Ramos (cell line): Measurements from ENCODE around the gene CSNK2B.
"Not testable (repeated sequence)": the region's sequence is repeated elsewhere in the genome, so short reads cannot be mapped to it uniquely, and the experiment has no call there.

Source experiments
- in situ Hi-C: fragments of 300-500 bp; cut with MboI; formaldehyde crosslinking; loops from one replicate; pipeline ENCODE4 v1.14.3; 2022; ENCODE audit warnings: low sequenced_read_pairs; ENCODE audit not compliant: unreplicated experiment

CSNK2B gene

GRCh38 chr6:31687860-31688693 lies 22.2 kb downstream of the CSNK2B start:
- in situ Hi-C loops, result no loop called here

DNA sequence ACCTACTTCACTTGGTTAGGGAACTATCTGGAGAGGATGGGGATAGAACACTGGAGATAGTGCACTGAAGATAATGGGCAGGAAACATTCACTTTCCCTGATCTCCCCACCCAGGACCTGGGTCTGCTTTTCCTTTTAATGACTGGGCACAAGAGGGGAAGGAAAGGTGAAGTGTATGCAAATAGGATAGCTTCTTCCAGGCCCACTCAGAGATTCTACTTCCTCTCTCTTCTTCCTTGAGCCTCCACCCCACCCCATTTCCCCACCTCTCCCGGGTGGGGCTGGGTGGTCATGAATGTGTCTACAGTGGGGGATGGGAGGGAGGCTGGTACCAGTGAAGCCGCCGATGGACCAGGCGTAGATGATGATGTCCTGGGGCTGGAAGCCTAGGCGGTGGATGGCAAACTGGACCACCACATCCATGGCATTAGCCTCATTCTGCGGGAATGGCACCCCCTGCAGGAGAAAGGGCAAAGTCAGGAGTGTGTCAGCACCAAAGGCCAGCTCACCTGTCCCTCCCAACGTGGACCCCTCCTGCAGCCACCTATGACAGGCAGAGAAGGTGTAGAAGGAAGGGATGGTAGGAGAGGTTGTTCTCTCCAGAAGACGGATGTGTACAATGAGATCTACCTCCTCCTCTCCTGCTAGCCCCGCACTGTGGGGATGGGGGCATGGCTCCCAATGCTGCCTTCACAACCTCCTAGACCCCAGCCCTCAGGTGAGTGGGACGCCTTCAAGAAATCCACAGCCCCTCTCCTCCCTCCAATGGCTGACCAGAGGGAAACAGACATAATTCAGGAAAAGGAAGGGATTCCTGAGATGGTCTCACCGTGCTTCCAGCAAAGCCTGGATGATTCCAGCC lies 23.6 kb downstream of the CSNK2B start:
- in situ Hi-C loops, result no loop called here

- in situ Hi-C loops, result no loop called here
These were observed 24.6 kb downstream of the CSNK2B start for GRCh38 chr6:31690231-31691077.

DNA sequence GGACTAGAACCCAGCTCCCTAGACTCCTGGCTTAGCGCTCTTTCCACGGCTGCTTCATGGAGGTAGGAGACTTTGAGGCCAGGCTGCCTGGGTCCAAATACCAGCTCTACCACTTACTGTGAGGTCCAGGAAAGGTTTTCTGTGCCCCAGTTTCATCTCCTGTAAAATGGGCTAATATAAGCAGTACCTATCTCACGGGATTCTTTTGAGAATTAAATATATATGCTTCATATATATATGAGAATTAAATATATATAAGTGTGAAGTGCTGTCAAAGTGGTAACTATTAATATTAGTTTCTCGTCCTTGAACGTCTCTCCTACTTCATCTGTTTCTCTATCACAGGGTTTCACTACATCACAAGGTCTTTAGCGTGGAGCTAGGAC lies 25.2 kb downstream of the CSNK2B start:
- in situ Hi-C loops, result no loop called here

GRCh38 chr6:31691564-31692108 lies 25.8 kb downstream of the CSNK2B start:
- in situ Hi-C loops, result no loop called here

- in situ Hi-C loops, result no loop called here
These were observed 26.5 kb downstream of the CSNK2B start for GRCh38 chr6:31692353-31692752.

GRCh38 chr6:31692886-31693285 lies 27.0 kb downstream of the CSNK2B start:
- in situ Hi-C loops, result no loop called here

DNA sequence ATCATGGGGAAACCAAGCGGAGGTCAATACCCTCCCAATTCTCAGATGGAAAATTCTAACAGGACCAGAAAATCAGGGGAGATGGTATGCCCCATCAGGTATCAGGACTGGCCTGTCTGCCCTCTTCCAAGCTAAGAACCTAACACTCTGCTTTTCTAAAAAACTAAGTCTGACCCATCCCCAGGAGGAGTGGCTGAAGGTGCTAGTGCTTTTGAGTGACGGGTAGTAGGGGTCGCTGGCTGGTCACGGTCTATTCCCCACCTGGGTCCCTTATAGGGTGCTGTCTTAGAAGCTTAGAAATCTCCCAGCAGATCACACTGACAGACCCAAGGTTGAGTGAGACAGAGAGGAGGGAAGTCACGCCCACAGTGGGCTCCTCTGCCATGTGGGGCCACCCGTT lies 27.7 kb downstream of the CSNK2B start:
- in situ Hi-C loops, result no loop called here

DNA sequence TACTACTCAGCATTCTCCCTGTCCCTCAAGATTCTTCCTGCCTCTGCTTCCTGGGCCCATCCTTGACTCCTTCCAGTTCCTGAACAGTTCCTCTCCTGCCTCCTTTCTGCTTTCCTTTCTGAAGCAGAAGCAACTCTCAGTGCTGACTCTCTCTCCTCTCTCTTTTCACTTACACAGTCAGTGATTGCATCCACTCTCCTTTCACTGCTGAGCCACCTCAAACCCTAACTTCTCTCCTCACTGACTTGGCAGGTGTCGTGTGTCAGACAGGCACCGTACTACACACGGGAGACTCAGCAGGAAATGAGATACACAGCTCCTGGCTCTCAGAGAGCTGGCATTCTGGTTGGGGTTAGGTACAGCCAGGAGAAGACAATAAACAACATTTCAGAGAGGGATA lies 31.7 kb downstream of the CSNK2B start:
- in situ Hi-C loops, result no loop called here

DNA sequence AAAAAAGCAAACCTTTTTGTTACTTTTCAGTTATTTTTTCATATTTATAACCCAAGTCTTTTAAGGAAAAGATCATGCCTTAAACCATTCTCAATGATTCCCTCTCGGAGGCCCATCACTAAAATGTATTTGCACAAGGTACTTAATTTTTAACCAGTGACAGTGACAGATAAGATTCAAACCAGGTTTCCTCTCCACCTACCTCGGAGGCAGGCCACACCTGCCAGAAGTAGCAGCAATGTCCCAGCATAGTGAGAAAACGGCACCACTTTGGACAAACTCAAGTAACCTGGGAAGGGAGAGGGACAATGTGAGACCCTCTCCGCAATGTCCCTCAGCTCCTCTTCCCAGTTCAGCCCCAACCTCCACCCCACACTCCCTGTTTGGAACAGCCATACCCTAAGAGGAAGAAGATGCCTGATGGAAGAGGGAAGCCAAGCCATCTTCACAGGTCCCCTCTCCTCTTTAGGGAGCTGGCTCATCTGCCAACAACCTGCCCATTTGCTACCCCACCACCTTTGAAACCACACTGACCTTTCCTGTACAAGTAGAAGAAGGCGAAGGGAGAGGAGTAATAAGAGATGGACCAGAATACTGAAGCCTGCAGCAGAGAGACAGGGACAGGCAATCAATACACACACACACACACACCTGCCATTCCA lies 35.0 kb downstream of the CSNK2B start:
- in situ Hi-C loops, result no loop called here

DNA sequence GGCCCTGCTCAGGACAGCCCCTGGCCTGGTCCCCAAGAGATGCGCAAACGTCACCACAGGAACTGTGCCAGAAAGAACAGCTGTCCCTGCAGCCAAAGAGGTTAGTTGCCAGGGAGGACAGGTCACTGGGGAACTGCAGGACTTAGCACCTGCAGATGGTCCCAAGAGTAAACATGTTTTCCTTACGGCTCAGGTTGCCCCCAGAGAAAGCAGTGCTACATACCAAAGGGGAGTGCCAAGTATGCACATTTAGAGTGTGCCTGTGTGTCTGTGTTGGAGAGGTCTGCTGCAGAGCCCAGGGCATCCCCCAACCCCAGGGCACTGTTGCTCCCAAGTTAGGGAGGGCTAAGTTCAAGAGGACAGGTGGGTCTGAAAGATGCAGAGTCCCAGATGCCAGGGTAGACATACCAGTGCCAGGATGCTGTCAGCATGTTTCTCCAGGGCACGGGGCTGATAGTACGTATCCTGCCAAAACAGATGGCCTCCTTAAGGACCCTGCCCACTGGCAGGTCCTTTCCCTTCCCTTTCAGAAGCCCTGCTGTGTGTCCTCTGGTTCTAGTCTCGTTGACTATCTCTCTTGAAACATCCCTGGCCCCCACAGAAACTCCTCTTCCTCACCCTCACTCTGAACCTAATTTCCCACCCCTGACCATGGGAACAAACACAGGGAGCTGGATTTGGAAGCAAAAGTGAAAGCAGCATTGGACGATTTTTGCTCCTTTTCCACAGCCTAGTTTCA lies 36.0 kb downstream of the CSNK2B start:
- in situ Hi-C loops, result no loop called here

GRCh38 chr6:31702405-31702818 lies 36.5 kb downstream of the CSNK2B start:
- in situ Hi-C loops, result no loop called here

DNA sequence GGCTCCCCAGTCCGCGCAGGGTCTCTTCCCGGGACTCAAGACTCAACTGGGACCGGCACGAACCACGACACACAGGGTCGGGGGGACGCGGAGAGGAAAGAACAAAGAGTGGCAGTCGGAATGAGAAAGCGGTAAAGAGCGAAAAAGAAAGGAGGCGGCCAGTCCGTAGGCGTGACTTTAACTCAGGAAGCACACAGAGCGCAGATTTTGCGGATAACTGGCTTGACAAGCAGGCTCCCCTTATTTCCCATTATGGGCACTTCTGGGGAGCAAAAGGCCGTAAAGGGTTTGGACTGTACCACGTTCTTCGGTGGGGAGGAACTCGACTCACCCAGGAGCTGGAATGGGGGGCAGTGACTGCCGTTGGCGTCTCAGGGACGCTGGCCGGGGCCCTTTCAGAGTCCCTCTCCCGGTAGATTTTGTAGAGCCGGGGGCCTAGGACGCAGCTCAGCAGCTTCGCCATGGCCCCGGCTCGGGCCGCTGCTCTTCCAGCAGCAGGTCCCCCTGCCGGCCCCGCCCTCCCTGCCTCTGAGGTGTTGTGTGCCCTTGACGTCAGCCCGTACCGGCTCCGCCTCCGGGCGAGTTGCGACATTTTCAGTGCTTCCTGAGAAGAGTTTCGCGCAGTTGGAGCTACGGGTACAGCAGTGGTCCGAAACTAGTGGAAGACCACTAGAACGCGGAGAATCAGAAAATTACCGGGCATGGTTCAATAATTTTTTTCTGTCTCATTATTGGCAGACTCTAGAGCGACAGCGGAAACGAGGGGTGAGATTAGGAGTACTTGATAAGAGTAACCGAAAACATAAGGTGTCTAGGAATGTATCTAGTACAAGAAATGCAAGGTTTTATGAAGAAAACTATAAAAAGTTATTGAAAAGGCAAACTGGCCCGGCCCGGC lies 37.2 kb downstream of the CSNK2B start, which contains the start of gene ABHD16A:
TSS of gene ABHD16A (minus strand) at position 506 of the 898 bp plus-strand sequence. CDS start at position 463, 43 bp downstream.
- in situ Hi-C loops, result no loop called here

- in situ Hi-C loops, result no loop called here
These were observed 40.1 kb downstream of the CSNK2B start for GRCh38 chr6:31705931-31706330.

- in situ Hi-C loops, result no loop called here
These were observed 40.7 kb downstream of the CSNK2B start, which contains the start of gene LY6G6F for GRCh38 chr6:31706599-31706998. TSS of gene LY6G6F (plus strand) at chr6:31706866. CDS start at chr6:31706907, 41 bp downstream.

DNA sequence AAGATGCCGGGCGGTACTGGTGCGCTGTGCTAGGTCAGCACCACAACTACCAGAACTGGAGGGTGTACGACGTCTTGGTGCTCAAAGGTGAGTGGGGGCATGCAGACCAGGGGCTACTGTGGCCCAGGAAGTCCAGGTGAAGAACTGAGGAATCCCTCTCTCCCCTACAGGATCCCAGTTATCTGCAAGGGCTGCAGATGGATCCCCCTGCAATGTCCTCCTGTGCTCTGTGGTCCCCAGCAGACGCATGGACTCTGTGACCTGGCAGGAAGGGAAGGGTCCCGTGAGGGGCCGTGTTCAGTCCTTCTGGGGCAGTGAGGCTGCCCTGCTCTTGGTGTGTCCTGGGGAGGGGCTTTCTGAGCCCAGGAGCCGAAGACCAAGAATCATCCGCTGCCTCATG lies 41.8 kb downstream of the CSNK2B start:
- in situ Hi-C loops, result no loop called here

GRCh38 chr6:31708224-31708623 lies 42.3 kb downstream of the CSNK2B start:
- in situ Hi-C loops, result no loop called here

DNA sequence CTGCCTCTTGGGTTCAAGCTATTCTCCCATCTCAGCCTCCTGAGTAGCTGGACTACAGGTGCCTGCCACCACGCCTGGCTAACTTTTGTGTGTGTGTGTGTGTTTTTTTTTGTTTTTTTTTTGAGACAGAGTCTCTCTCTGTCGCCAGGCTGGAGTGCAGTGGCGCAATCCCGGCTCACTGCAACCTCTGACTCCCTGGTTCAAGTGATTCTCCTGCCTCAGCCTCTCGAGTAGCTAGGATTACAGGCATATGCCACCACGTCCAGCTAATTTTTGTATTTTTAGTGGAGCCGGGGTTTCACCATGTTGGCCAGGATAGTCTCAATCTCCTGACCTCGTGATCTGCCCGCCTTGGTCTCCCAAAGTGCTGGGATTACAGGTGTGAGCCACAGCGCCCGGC lies 43.3 kb downstream of the CSNK2B start:
- in situ Hi-C loops, result not testable (repeated sequence)
